GM12878 (cell line): ENCODE measurements around the gene RTCB. TPM values are rescaled to one million over a fixed set of nuclear protein-coding genes. Genes with fewer than 3 reads are reported as not detected.

Source experiments
- ATAC-seq: fragments of 200-7000 bp; cut with Tn5 transposase; 3 replicates; pipeline ENCODE4 v1.9.1; 2020; ENCODE audit warnings: mild to moderate bottlenecking, moderate library complexity
- BruUV-seq: library from RNA; stranded (reverse); fragments of 400-500 nt; replicated peaks from 2 replicates; lab custom pipeline; 2021; lab: Mats Ljungman, UMichigan
- CTCF ChIA-PET: fragments of 300-600 bp; sonication (Branson Sonifier 250); formaldehyde crosslinking; extraction: SDS; loops from one replicate; lab custom pipeline; 2021; ENCODE audit warnings: inconsistent platforms; lab: Yijun Ruan, JAX
- POLR2A ChIA-PET: fragments of 350-600 bp; formaldehyde crosslinking; extraction: SDS; loops from one replicate; lab custom pipeline; 2021; ENCODE audit warnings: inconsistent platforms; lab: Charles Lee
- RAD21 ChIA-PET: fragments of 300-600 bp; sonication (Branson Sonifier 250); formaldehyde crosslinking; loops from one replicate; lab custom pipeline; 2023; ENCODE audit warnings: antibody characterized with exemption; ENCODE audit not compliant: unreplicated experiment; lab: Charles Lee
- SMC1A ChIA-PET: fragments of 300-600 bp; sonication (Branson Sonifier 250); formaldehyde crosslinking; loops from one replicate; lab custom pipeline; 2023; ENCODE audit not compliant: unreplicated experiment, uncharacterized antibody; lab: Charles Lee
- DNase-seq: peaks from one replicate; pipeline ENCODE4 v3.0.0-alpha.2; 2011; ENCODE audit warnings: low read depth, low spot score
- FAIRE-seq: peaks from 3 replicates; lab custom pipeline; 2011; peaks lifted over from hg19 to GRCh38; lab: Jason Lieb, UNC
- H2AFZ ChIP-seq: 2 replicates; pipeline ENCODE4 v1.6.0; 2011; ENCODE audit warnings: low read depth, low read length, control low read depth; ENCODE audit not compliant: control insufficient read depth
- H3K27ac ChIP-seq: 2 replicates; pipeline ENCODE4 v1.5.1; 2011; ENCODE audit warnings: control low read depth; ENCODE audit not compliant: control insufficient read depth, insufficient read depth
- H3K27me3 ChIP-seq, 2 experiments: replicated peaks in 1 of 2; 2 replicates each; pipeline versions ENCODE4 v1.6.0 to v1.6.1; 2011; ENCODE audit warnings: low read length in 1 of 2; ENCODE audit not compliant: control insufficient read depth in 2 of 2, insufficient read depth in 2 of 2
- H3K36me3 ChIP-seq, 2 experiments: 2 replicates each; pipeline ENCODE4 v1.5.1; 2011; ENCODE audit warnings: low read length in 1 of 2; ENCODE audit not compliant: control insufficient read depth in 2 of 2, insufficient read depth in 2 of 2
- H3K4me1 ChIP-seq: 2 replicates; pipeline ENCODE4 v1.6.1; 2011; ENCODE audit warnings: mild to moderate bottlenecking, low read length, moderate library complexity, mixed read lengths; ENCODE audit not compliant: control insufficient read depth, insufficient read depth
- H3K4me2 ChIP-seq: 2 replicates; pipeline ENCODE4 v1.6.0; 2011; ENCODE audit warnings: control low read depth; ENCODE audit not compliant: control insufficient read depth, insufficient read depth
- H3K4me3 ChIP-seq: fragments of 200-600 bp; sonication (generic); 2 replicates; pipeline ENCODE4 v1.5.1; 2016
- H3K79me2 ChIP-seq: 2 replicates; pipeline ENCODE4 v1.6.0; 2011; ENCODE audit warnings: low read length; ENCODE audit not compliant: control insufficient read depth, insufficient read depth
- H3K9ac ChIP-seq: 2 replicates; pipeline ENCODE4 v1.8.0; 2011; ENCODE audit warnings: low read length, control low read depth, mixed read lengths; ENCODE audit not compliant: control insufficient read depth, insufficient read depth
- H3K9me3 ChIP-seq: replicated peaks from 3 replicates; pipeline ENCODE4 v1.5.1; 2011; ENCODE audit warnings: mild to moderate bottlenecking, low read length; ENCODE audit not compliant: control insufficient read depth, insufficient read depth
- H4K20me1 ChIP-seq: 2 replicates; pipeline ENCODE4 v1.6.0; 2011; ENCODE audit not compliant: control insufficient read depth, insufficient read depth
- BCLAF1 ChIP-seq: fragments of 450-650 bp; IDR thresholded peaks from 2 replicates; pipeline ENCODE4 v1.6.1; 2017; ENCODE audit warnings: antibody characterized with exemption, mild to moderate bottlenecking, moderate library complexity
- CBX5 ChIP-seq: sonication (generic); IDR thresholded peaks from 2 replicates; pipeline ENCODE4 v1.6.1; 2016; ENCODE audit warnings: low read depth, moderate library complexity, mild to moderate bottlenecking, inconsistent platforms
- CREM ChIP-seq: IDR thresholded peaks from 2 replicates; pipeline ENCODE4 v1.6.1; 2014; ENCODE audit warnings: antibody characterized with exemption, low read depth
- GATAD2B ChIP-seq: fragments of 450-650 bp; conservative IDR thresholded peaks from 2 replicates; pipeline ENCODE4 v1.6.1; 2017; ENCODE audit warnings: low read depth, mild to moderate bottlenecking, moderate library complexity
- RB1 ChIP-seq: fragments of 450-650 bp; formaldehyde crosslinking; IDR thresholded peaks from 2 replicates; pipeline ENCODE4 v1.6.1; 2017; ENCODE audit warnings: mild to moderate bottlenecking, borderline replicate concordance
- SREBF1 ChIP-seq: IDR thresholded peaks from 2 replicates; pipeline ENCODE4 v1.6.1; 2012; ENCODE audit warnings: mild to moderate bottlenecking, low read length
- TCF12 ChIP-seq: IDR thresholded peaks from 2 replicates; pipeline ENCODE4 v1.6.1; 2011; ENCODE audit warnings: low read depth, mild to moderate bottlenecking, low read length
- ZBTB11 ChIP-seq: fragments of 450-650 bp; formaldehyde crosslinking; IDR thresholded peaks from 2 replicates; pipeline ENCODE4 v1.5.0; 2022; ENCODE audit warnings: mild to moderate bottlenecking, missing genetic modification characterization
- WGBS: methylation state at CpG from one replicate; pipeline ENCODE4 v1.1.6; 2016; ENCODE audit warnings: low lambda C conversion rate; ENCODE audit not compliant: insufficient replicate concordance, insufficient coverage; ENCODE audit errors: missing lambda C conversion rate; 5-methylcytosine and 5-hydroxymethylcytosine counted together
- in situ Hi-C: fragments of 300-500 bp; cut with MboI; formaldehyde crosslinking; loops from 9 replicates; pipeline ENCODE4 v1.14.3; 2018; ENCODE audit warnings: mixed read lengths
- intact Hi-C: fragments of 100-400 bp; cut with micrococcal nuclease; formaldehyde crosslinking; loops from one replicate; pipeline ENCODE4 v1.14.2; 2022; ENCODE audit not compliant: unreplicated experiment
- polyA plus RNA-seq, 11 experiments: library from polyadenylated mRNA; depleted of rRNA in 4 of 11; unstranded in 6 of 11; stranded (reverse) in 5 of 11; fragments of >200 nt; fragmentation: Nextera tagmentation in 4 of 11; fragmentation: Illumina TruSeq in 1 of 11; extraction: Ambion mirVana in 4 of 11; extraction: Trizol in 1 of 11; gene quantifications; 1 replicate in 1 of 11; 2 replicates in 10 of 11; pipeline versions ENCODE4 v1.2.1 to v1.2.3, GENCODE V29; 2011 to 2016; ENCODE audit warnings: inconsistent platforms in 2 of 11, missing spikeins in 2 of 11, low read depth in 1 of 11
- total RNA-seq, 4 experiments: library from RNA; depleted of rRNA in 3 of 4; stranded (reverse); fragments of >200 nt in 3 of 4; fragmentation: Illumina TruSeq in 1 of 4; extraction: Trizol in 1 of 4; gene quantifications; 2 replicates each; pipeline versions ENCODE4 v1.2.1 to v1.2.3, GENCODE V29; 2013 to 2021

Gene RTCB
- total and polyA plus RNA-seq, 10 of the 15 experiments (the other 5 are each of a cell fraction or from before 2014, with no cell fraction given), result 88.4 to 203 (median 106) TPM

GRCh38 chr22:32409977-32410376, 2.1 kb downstream of the RTCB start:
- no peak overlapping the region for H3K27ac ChIP-seq
- CTCF ChIA-PET, result interaction anchor here (1.0 to 3.8 kb wide), 2 partner anchors 17 to 65 kb away, joined by 3 to 39 read pairs; partner anchors contain the start of gene FBXO7
- peaks cover 29% of the 10 kb centered on the region for H3K79me2 ChIP-seq
- H3K4me1 ChIP-seq, result peaks cover 17% of the 10 kb centered on the region; the same call in 1 of the 2 replicates
- peak overlapping the region; percentile 81; the same call in 1 of the 2 replicates for H3K4me3 ChIP-seq
- no peaks in the 10 kb centered on the region for H3K9me3 ChIP-seq
- RAD21 ChIA-PET, result interaction anchor here (0.7 kb wide), 1 partner anchor 72 kb away, joined by 3 read pairs; no protein-coding TSS in a partner anchor
- peaks cover 0 to 3% of the 10 kb centered on the region in 2 experiments; a peak in 3 of 4 replicates for H3K36me3 ChIP-seq
- ATAC-seq (no peak), FAIRE-seq (no peak), DNase-seq (no peak)
- peak overlapping the region; percentile 84 for H3K4me2 ChIP-seq
- H2AFZ ChIP-seq, result no peak overlapping the region
- H4K20me1 ChIP-seq, result no peaks in the 10 kb centered on the region
- H3K27me3 ChIP-seq, result no peaks in the 10 kb centered on the region
- intact Hi-C loops, result no loop called here
- TF ChIP-seq RB1 (no peak), CBX5 (no peak), BCLAF1 (no peak), SREBF1 (no peak), CREM (no peak), TCF12 (no peak), ZBTB11 (CRISPR knock-in tag) (no peak), GATAD2B (no peak)
- SMC1A ChIA-PET, result interaction anchor here (0.6 to 1.1 kb wide), 2 partner anchors 8 to 250 kb away, joined by 3 read pairs; no protein-coding TSS in a partner anchor
- in situ Hi-C loops, result no loop called here
- POLR2A ChIA-PET, result no interaction called here
- H3K9ac ChIP-seq, result no peak overlapping the region
- no TSS peak for BruUV-seq
- 95% methylated on average over 9 of the region's 9 CpGs for WGBS
